Right atrium auricular region (tissue), 2 donors: ENCODE measurements around the gene COL21A1. TPM values are rescaled to one million over a fixed set of nuclear protein-coding genes. Genes with fewer than 3 reads are reported as not detected.

Source experiments
- DNase-seq: peaks from one replicate; pipeline ENCODE4 v3.0.0-alpha.2; 2019; ENCODE audit warnings: low spot score
- H3K27ac ChIP-seq, 2 donors: fragments of 200-600 bp; sonication (generic); 1 replicate in 1 of 2; 2 replicates in 1 of 2; pipeline ENCODE4 v1.5.1; 2016 to 2019
- H3K27me3 ChIP-seq, 2 donors: fragments of 200-600 bp; sonication (generic); one replicate each; pipeline versions ENCODE4 v1.5.1 to v1.6.0; 2017 to 2019
- H3K36me3 ChIP-seq: fragments of 200-600 bp; sonication (generic); one replicate; pipeline ENCODE4 v1.5.1; 2016
- H3K4me1 ChIP-seq, 2 donors: fragments of 200-600 bp; sonication (generic); one replicate each; pipeline versions ENCODE4 v1.5.1 to v1.6.0; 2017 to 2019
- H3K4me3 ChIP-seq, 2 donors: fragments of 200-600 bp; sonication (generic); 1 replicate in 1 of 2; 2 replicates in 1 of 2; pipeline ENCODE4 v1.5.1; 2017 to 2019; ENCODE audit warnings: mild to moderate bottlenecking in 1 of 2, moderate library complexity in 1 of 2
- H3K9me3 ChIP-seq, 2 donors: fragments of 200-600 bp; sonication (generic); one replicate each; pipeline ENCODE4 v1.5.1; 2019
- total RNA-seq, 2 donors: library from RNA; depleted of rRNA; stranded (reverse); fragments of >200 nt; gene quantifications; one replicate each; pipeline ENCODE4 v1.1.0, GENCODE V29; 2016
- TF ChIP-seq, protein P1 (sequence below), 2 donors: fragments of 200-600 bp; sonication (generic); IDR thresholded peaks; one replicate each; pipeline ENCODE4 v1.5.1; 2019; ENCODE audit warnings: antibody characterized with exemption in 2 of 2

The COL21A1 gene
- total RNA-seq, 2 donors from 2014 or later = 13.6 to 89.7 TPM

GRCh38 chr6:56058636-56059035 is 188.7 kb downstream of the COL21A1 start:
- TF ChIP-seq, protein P1, sequence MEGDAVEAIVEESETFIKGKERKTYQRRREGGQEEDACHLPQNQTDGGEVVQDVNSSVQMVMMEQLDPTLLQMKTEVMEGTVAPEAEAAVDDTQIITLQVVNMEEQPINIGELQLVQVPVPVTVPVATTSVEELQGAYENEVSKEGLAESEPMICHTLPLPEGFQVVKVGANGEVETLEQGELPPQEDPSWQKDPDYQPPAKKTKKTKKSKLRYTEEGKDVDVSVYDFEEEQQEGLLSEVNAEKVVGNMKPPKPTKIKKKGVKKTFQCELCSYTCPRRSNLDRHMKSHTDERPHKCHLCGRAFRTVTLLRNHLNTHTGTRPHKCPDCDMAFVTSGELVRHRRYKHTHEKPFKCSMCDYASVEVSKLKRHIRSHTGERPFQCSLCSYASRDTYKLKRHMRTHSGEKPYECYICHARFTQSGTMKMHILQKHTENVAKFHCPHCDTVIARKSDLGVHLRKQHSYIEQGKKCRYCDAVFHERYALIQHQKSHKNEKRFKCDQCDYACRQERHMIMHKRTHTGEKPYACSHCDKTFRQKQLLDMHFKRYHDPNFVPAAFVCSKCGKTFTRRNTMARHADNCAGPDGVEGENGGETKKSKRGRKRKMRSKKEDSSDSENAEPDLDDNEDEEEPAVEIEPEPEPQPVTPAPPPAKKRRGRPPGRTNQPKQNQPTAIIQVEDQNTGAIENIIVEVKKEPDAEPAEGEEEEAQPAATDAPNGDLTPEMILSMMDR (IDR thresholded peaks at IDR 0.05) = no peak
- Histone ChIP-seq H3K9me3 (no peaks in the 10 kb centered on the region), H3K27ac (no peak overlapping the region), H3K4me1 (no peaks in the 10 kb centered on the region), H3K27me3 (no peaks in the 10 kb centered on the region), H3K4me3 (no peak overlapping the region), H3K36me3 (peaks cover 8% of the 10 kb centered on the region)
- no peak for DNase-seq

DNA sequence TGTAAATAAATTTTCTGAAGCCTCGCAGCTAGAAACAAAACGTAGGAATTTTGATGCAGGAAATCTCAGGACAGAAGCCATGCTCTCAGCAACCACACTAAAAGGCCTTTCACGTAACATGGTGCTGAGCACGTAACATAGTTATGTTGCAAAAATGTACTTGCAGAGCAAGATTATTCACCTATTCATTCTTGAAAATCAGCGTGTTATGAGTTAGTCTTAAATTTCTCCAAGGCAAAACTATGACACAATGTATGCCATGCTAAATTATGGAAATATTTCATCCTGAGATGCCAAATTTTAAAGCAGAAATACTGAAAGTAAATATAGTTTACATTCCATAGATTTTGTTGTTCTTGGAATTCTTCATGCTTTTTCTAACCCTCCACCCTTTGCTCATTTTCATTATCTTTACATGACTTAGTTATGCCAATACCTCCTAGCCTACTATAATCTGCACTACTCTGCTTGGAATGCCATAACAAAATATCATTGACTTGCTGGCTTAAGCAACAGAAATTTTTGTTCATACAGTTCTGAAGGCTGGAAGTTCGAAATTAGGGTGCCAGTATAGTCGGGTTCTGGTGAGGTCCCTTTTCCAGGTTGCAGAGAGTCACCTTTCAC is 192.2 kb downstream of the COL21A1 start:
- Histone ChIP-seq H3K4me1 (no peaks in the 10 kb centered on the region), H3K27ac (no peak overlapping the region), H3K4me3 (no peak overlapping the region), H3K9me3 (no peaks in the 10 kb centered on the region), H3K36me3 (peaks cover 8% of the 10 kb centered on the region), H3K27me3 (no peaks in the 10 kb centered on the region)
- TF ChIP-seq, protein P1 (IDR thresholded peaks at IDR 0.05) = no peak
- DNase-seq = no peak

- H3K9me3 ChIP-seq = no peaks in the 10 kb centered on the region
- no peak overlapping the region for H3K4me3 ChIP-seq
- no peaks in the 10 kb centered on the region for H3K27me3 ChIP-seq
- H3K4me1 ChIP-seq = no peaks in the 10 kb centered on the region
- TF ChIP-seq, protein P1 (IDR thresholded peaks at IDR 0.05) = no peak
- DNase-seq = no peak
- H3K27ac ChIP-seq = no peak overlapping the region
- no peaks in the 10 kb centered on the region for H3K36me3 ChIP-seq
Observed at GRCh38 chr6:56051202-56051598, 196.2 kb downstream of the COL21A1 start.

GRCh38 chr6:56050530-56051201 is 196.7 kb downstream of the COL21A1 start:
- Histone ChIP-seq H3K9me3 (no peaks in the 10 kb centered on the region), H3K4me3 (no peak overlapping the region), H3K4me1 (no peaks in the 10 kb centered on the region), H3K27me3 (no peaks in the 10 kb centered on the region), H3K36me3 (no peaks in the 10 kb centered on the region), H3K27ac (no peak overlapping the region)
- TF ChIP-seq, protein P1 (IDR thresholded peaks at IDR 0.05) = no peak
- no peak for DNase-seq

DNA sequence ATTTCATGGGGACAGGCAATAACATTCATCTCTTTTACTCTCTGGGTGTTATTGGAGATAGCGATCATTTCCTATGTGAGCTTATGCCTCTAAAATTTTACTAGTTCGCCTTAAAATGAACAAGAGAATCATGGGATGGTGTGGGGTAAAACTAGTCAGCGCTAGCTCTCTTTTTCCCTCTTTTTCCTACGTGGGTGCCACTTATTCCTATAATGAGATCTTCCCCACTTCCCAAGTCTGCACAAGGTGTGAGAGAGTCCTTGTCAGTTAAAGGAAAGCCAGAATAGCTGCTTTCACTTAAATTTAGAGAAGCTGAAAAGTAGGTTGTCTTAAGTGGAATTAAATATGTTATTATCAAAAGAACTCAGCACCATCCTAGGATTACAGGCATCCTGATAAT is 198.8 kb downstream of the COL21A1 start:
- H3K4me1 ChIP-seq = no peaks in the 10 kb centered on the region
- no peak for DNase-seq
- no peaks in the 10 kb centered on the region for H3K9me3 ChIP-seq
- no peaks in the 10 kb centered on the region for H3K36me3 ChIP-seq
- H3K27me3 ChIP-seq = no peaks in the 10 kb centered on the region
- no peak overlapping the region for H3K27ac ChIP-seq
- TF ChIP-seq, protein P1 (IDR thresholded peaks at IDR 0.05) = no peak
- no peak overlapping the region for H3K4me3 ChIP-seq
